NCI-H1930 (cell line): Measurements from ENCODE around the gene OLIG2.

Experiments used
- DNase-seq, 2 experiments: peaks; one replicate each; lab custom pipeline; 2025; lab: John Stamatoyannopoulos, UW

OLIG2 gene

GRCh38 chr21:33019885-33020557, 5.7 kb upstream of the OLIG2 start:
- no peak for DNase-seq

DNA sequence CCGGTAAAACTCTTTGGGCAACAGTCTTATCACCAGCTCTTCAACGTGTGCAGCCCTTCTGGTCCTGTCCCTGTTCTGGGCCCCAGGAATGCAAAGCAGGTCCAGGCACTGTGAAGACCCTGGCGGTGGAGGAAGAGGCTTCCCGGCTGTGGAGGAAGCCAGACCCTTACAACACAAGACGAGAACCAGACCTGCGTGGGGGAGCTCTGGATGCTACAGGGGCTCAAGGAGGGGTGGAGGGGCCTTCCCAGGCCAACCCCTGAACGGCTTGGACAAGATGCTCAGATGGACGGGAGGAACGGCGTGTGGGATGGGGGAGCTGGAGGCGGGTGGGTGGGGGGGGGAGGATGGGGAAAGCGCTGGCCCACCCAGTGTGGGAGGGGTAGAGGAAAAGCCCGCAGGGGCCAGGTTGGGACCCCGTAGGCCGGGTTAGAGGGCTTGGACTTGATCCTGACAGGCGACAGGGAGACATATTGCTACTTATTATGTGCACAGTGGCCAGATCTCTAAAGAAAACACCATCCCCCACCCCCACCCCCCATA, 5.1 kb upstream of the OLIG2 start:
- no peak for DNase-seq

DNA sequence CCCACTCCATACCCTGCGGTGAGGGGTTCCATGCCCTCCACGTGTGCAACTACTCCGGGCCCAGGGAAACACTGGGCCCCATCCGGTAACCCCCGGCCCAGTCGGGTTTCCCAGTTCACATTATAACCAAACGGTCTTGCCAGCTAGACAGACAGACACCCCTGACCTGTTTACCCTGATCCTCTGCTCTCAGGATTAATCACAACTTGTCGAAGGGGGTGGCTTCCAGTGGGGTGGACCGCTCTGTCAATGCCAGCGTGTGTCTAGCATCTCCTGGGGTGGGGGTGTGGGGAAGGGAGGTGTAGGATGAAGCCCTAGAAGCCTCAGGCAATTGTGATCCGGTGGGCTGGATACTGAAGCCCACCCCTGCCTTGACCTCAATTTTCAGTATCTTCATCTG, 4.6 kb upstream of the OLIG2 start:
- no peak for DNase-seq

DNA sequence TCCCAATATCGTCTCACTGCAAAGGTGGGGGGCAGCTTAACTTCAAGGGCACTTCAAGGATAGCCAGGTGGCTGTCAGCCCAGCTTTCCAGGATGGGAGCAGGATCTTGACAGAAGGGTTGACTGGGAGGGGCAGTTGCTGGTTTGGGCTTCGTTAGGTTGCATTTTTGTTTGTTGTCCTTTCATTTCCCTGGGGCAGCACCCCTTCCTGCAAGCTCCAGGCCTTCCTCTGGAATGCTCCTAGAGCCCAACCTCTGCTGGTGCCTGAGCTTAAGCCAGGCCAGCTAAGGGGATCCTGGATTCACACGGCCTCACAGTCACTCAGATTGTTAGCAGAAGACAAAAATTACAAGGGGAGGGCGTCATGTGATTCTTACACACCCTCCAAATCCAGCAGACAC, 4.1 kb upstream of the OLIG2 start:
- DNase-seq: no peak

DNA sequence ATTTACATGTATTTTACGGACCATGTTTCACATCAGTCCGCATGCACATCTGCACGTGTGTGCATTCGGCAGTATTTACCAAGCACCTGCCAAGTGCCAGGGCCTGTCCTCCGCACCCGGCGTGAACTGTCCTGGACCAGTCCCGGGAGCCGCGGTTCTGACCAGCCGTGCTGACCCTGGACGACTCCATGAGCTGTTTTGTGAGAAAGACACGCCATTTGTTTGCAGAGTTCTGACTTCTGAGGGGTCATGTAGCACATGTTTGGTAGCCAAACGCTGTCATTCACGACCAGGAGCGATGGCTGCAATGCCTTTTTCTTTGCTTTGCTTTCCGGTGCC, 3.3 kb upstream of the OLIG2 start:
- DNase-seq: no peak

GRCh38 chr21:33022828-33023573, 2.7 kb upstream of the OLIG2 start:
- DNase-seq: no peak

- peak in 1 of 2 experiments; percentile 4 for DNase-seq
These were observed 2.0 kb upstream of the OLIG2 start for GRCh38 chr21:33023574-33024200.

- DNase-seq: no peak
These were observed 1.3 kb upstream of the OLIG2 start for GRCh38 chr21:33024201-33025103.

DNA sequence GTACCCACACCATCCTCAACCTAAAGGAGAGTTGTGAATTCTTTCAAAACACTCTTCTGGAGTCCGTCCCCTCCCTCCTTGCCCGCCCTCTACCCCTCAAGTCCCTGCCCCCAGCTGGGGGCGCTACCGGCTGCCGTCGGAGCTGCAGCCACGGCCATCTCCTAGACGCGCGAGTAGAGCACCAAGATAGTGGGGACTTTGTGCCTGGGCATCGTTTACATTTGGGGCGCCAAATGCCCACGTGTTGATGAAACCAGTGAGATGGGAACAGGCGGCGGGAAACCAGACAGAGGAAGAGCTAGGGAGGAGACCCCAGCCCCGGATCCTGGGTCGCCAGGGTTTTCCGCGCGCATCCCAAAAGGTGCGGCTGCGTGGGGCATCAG, 638 bp upstream of the OLIG2 start:
- no peak for DNase-seq

DNA sequence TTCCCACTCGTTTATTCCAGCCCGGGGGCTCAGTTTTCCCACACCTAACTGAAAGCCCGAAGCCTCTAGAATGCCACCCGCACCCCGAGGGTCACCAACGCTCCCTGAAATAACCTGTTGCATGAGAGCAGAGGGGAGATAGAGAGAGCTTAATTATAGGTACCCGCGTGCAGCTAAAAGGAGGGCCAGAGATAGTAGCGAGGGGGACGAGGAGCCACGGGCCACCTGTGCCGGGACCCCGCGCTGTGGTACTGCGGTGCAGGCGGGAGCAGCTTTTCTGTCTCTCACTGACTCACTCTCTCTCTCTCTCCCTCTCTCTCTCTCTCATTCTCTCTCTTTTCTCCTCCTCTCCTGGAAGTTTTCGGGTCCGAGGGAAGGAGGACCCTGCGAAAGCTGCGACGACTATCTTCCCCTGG, 716 bp downstream of the OLIG2 start:
- DNase-seq: no peak

DNA sequence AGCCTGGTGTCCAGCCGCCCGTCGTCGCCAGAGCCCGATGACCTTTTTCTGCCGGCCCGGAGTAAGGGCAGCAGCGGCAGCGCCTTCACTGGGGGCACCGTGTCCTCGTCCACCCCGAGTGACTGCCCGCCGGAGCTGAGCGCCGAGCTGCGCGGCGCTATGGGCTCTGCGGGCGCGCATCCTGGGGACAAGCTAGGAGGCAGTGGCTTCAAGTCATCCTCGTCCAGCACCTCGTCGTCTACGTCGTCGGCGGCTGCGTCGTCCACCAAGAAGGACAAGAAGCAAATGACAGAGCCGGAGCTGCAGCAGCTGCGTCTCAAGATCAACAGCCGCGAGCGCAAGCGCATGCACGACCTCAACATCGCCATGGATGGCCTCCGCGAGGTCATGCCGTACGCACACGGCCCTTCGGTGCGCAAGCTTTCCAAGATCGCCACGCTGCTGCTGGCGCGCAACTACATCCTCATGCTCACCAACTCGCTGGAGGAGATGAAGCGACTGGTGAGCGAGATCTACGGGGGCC, 1.2 kb downstream of the OLIG2 start:
- DNase-seq: peak in 1 of 2 experiments; percentile 10

DNA sequence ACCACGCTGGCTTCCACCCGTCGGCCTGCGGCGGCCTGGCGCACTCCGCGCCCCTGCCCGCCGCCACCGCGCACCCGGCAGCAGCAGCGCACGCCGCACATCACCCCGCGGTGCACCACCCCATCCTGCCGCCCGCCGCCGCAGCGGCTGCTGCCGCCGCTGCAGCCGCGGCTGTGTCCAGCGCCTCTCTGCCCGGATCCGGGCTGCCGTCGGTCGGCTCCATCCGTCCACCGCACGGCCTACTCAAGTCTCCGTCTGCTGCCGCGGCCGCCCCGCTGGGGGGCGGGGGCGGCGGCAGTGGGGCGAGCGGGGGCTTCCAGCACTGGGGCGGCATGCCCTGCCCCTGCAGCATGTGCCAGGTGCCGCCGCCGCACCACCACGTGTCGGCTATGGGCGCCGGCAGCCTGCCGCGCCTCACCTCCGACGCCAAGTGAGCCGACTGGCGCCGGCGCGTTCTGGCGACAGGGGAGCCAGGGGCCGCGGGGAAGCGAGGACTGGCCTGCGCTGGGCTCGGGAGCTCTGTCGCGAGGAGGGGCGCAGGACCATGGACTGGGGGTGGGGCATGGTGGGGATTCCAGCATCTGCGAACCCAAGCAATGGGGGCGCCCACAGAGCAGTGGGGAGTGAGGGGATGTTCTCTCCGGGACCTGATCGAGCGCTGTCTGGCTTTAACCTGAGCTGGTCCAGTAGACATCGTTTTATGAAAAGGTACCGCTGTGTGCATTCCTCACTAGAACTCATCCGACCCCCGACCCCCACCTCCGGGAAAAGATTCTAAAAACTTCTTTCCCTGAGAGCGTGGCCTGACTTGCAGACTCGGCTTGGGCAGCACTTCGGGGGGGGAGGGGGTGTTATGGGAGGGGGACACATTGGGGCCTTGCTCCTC, 1.9 kb downstream of the OLIG2 start:
- DNase-seq: no peak

GRCh38 chr21:33028287-33028670, 2.5 kb downstream of the OLIG2 start:
- DNase-seq: no peak

DNA sequence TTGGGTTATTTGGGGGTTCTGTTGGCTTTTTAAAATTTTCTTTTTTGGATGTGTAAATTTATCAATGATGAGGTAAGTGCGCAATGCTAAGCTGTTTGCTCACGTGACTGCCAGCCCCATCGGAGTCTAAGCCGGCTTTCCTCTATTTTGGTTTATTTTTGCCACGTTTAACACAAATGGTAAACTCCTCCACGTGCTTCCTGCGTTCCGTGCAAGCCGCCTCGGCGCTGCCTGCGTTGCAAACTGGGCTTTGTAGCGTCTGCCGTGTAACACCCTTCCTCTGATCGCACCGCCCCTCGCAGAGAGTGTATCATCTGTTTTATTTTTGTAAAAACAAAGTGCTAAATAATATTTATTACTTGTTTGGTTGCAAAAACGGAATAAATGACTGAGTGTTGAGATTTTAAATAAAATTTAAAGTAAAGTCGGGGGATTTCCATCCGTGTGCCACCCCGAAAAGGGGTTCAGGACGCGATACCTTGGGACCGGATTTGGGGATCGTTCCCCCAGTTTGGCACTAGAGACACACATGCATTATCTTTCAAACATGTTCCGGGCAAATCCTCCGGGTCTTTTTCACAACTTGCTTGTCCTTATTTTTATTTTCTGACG, 3.1 kb downstream of the OLIG2 start:
- DNase-seq: no peak

- no peak for DNase-seq
These were observed 3.7 kb downstream of the OLIG2 start for GRCh38 chr21:33029385-33029921.

DNA sequence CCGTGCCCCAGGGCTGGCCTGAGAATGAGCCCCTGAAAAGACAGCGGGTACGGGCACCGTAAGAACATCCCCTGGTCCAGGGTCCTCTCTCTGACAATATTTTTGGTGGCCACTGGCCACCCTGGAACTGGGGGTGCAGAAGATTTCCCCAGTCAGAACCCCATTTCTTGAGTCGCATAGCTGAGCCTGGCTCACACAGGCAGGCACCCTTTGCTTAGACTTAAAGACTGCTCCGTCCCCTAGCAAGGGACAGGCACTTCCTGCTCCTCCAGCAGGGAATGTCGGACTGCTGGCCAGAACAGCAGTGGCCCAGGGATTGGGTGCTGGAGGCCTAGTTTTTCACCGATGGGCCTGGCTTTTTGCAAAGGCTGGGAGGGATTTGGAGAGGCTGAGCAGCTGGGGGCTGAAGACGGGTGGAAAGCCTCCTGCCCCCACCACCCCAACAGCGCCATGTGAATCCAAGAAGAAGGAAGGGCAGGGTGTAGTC, 4.3 kb downstream of the OLIG2 start:
- DNase-seq: no peak

DNA sequence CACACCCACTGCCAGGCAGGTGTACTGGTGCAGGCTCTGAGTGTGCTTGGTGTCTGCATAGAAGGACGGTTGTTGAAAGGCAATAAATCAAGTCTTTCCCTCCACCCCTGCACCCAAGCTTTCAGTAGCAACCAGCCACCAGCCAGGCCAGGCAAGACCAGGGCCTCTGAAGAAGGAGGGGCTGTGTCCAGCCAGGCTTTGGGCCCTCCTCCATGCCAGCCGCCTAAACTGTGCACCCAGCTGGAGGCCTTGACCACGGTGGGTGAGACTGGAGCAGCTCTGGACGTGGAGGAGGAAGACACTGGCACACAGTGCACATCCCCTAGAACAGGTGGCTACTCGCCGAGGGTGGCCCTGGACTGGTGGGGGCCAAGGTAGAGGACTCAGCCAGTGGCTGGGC, 4.9 kb downstream of the OLIG2 start:
- no peak for DNase-seq

DNA sequence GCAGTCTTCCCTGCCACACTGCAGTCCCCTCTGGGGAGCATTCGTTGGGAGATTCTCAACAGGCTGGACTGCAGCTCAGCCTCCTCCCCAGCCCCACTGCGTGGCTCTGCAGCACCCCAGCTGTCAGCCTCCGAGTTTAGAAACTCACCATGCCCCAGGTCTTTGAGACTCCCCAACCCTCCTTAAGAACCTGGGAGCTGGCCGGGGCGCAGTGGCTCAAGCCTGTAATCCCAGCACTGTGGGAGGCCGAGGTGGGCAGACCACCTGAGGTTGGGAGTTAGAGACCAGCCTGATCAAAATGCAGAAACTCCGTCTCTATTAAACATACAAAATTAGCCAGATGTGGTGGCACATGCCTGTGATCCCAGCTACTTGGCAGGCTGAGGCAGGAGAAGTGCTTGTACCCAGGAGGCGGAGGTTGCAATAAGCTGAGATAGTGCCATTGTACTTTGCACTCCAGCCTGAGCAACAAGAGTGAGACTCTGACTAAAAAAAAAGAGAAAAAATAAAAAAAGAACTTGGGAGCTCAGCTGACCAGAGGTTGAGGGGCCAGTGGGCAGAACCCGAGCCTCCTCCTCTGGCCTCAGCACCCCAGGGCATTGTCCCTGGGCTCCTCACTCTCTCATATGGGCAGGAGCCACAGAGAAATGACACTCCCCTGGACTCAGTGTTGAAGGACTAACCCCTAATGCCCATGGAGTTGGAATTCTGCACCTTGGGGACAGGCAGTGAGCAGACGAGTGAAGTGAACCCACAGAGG, 5.6 kb downstream of the OLIG2 start:
- no peak for DNase-seq

DNA sequence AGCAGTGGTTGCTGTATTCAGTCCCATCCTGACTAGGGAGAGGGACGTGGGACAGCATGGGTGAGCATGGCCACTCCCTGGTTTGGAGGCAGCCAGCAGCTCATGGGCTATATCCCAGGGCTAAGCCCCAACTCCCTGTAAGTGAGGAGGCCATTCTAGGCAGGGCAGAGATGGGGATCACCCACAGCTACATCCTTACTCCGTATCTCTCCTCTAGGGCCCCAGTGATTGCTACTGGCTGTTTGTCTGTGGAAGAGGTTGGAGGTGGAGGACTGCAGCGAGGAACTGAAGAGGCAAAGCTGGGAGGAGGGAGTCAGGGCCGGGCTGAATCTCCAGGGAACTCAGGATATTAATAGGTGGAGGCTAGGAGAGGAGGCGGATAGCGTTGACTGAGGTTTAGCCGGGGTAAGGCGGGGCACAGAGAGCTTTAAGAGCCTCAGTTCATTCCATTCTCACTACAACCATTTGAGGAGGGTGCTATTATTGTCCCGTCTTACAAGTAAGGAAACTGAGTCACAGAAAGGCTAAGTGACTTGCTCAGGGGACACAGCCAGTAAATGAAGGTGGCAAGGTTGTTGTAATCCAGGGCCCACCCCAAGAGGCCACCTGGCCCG, 6.8 kb downstream of the OLIG2 start:
- DNase-seq: no peak
